Fibroblast of peridontal ligament (primary cell): Measurements from ENCODE around the gene RUSF1.
"Not testable (repeated sequence)": the region's sequence is repeated elsewhere in the genome, so short reads cannot be mapped to it uniquely, and the experiment has no call there.

Source experiments
- DNase-seq: peaks from one replicate; pipeline ENCODE4 v3.0.0-alpha.2; 2010; ENCODE audit errors: extremely low read depth

RUSF1 gene

DNA sequence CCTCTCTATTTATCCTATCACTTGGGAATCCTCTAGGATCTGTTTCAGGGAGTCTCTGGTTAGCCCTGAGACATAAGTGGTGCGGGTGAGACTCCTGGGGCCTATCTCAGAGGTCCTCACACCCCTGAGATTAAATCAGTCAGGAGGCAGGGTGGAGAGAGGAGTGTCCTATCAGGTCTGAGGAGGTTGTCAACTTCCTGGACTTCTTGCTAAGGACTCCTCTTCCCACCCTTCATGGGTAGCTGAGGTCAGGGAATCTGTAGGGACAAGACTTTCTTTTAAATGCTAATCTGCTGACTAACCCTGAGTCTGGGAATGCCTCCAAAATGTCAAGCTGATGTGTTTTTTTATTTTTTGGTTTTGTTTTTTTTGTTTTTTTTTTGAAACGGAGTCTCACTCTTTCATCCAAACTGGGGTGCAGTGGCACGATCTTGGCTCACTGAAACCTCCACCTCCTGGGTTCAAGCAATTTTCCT is 55.5 kb downstream of the RUSF1 start:
- peak; percentile 94 for DNase-seq

DNA sequence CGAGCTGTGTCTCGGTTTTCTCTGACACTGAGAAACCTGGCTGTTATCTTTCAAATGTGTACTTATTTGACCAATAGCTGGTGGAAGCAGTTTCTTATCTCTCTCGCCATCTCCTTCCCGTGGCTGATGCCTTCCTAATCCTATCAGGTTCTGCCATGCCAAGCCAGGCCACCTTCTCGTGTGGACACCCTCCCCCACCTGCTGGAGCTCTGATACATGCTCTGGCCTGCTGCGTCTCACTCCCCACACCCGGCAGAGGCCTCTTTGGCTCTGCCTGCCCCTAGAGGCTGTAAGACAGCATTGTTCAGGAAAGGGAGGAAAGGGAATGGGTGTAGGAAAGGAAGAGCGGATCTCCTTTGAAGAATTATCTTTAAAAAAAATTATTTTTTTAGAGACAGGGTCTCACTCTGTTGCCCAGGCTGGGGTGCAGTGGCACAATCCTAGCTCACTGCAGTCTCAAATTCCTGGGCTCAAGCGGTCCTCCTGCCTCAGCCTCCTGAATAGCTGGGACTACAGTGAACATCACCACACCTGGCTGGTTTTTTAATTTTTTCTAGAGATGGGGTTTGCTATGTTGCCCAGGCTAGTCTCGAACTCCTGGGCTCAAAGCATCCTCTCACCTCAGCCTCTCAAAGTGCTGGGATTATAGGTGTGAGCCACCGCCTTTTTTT is 56.4 kb downstream of the RUSF1 start:
- DNase-seq: peak; percentile 58

DNA sequence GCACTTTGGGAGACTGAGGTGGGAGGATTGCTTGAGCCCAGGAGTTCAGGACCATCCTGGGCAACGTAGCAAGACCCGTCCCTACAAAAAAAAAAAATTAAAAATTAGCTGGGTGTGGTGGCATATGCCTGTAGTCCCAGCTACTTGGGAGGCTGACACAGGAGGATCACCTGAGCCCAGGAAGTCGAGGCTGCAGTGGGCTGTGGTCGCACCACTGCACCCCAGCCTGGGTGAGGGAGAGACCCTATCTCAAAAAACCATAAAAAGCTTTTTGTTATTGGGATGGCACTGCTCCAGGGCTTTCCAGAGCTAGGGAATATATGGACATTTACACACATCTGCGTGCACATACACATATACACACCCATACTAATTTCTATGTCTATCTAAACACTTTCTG is 57.0 kb downstream of the RUSF1 start:
- no peak for DNase-seq

DNA sequence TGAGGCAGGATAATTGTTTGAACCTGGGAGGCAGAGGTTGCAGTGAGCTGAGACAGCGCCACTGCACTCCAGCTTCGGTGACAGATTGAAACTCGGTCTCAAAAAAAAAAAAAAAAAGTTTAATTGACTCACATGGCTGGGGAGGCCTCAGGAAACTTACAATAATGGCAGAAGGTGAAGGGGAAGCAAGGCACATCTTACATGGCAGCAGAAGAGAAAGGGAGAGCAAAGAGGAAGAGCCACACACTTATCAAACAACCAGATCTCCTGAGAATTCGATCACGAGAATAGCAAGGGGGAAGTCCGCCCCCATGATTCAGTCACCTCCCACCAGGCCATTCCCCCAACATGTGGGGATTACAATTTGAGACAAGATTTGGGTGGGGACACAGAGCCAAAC is 62.3 kb downstream of the RUSF1 start:
- not testable (repeated sequence) for DNase-seq

DNA sequence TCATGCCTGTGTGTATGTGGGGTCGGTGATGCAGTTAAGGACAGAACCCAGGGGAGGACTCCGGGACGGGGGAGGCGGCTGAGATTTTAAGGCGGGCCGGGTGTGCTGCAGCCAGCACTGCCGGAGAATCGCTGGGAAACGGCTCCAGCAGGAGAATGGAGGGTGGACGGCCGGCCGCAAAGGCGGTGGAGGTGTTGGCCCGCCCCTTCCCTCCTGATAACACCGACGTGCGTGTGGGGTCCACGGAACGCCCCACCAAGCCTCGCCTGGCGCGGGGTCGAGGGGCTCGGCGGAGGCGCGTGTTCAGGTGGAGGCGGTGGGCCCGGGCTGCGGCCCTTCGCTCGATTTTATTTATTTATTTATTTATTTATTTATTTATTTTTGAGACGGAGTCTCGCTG is 66.2 kb downstream of the RUSF1 start:
- no peak for DNase-seq

DNA sequence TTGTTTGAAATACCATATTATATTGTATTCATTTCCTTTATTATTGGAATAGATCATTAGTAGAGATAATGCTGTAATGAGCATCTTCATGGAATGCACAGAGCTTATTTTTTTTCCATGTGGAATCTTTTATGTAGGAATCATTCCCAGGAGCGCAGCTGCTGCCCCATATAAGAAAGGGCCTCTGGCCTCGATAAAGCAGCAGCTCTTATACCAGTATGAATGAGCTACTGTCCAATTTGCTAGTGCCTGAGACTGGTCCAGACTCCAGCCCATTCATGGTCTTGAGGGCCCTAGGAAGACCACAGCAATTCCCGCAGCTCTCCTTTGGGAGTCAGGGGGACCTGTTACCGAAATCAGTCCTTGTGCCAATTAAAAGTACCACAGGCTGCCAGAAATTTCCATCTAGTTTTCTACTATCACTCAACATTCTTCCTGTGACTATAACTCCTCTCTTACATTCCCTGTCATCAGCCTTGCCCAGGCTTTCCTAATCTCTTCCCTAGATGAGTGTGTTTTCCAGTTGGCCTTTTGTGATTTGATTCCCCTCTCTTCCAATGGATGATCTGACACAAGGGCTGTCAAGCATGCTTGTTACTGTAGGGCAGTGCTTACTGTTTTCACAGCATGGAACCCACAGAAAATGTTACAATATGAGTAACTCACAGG is 67.5 kb downstream of the RUSF1 start:
- DNase-seq: peak; percentile 25

DNA sequence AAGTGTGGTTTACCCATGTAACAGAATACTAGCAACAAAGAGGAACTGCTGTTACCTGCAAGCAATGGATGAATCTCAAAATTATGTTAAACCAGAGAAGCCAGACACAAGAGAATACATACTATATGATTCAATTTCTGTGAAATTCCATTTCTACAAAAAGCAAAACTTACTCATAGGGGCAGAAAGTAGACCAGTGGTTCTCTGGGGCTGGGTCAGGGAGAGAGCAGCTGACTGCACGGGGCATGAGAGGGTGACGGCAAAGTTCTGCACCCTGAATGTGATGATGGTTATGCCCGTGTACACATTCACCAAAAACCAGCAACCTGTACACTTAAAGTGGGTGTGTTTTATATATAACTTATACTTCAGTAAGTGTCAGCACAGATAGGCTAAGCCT is 68.7 kb downstream of the RUSF1 start:
- no peak for DNase-seq
